Limb (tissue), 2 donors: ENCODE data around the gene NDST3.

Experiments used
- DNase-seq, 2 donors: peaks; one replicate each; pipeline ENCODE4 v3.0.0-alpha.2; 2016; ENCODE audit errors: extremely low spot score in 2 of 2

The NDST3 gene

GRCh38 chr4:118034053-118034785 lies at the start of gene NDST3:
NDST3 (plus strand) TSS chr4:118034486; CDS start chr4:118053911, 19,425 bp downstream.
- peak; percentile 71 to 79 for DNase-seq

- DNase-seq: no peak
Observed at GRCh38 chr4:117986321-117986720, 48.0 kb upstream of the NDST3 start.

- DNase-seq: no peak
Observed at GRCh38 chr4:117987464-117987863, 46.8 kb upstream of the NDST3 start.

GRCh38 chr4:117996891-117997290 lies 37.4 kb upstream of the NDST3 start:
- no peak for DNase-seq

- DNase-seq: no peak
Observed at GRCh38 chr4:118004088-118004487, 30.2 kb upstream of the NDST3 start.

GRCh38 chr4:118005883-118006282 lies 28.4 kb upstream of the NDST3 start:
- no peak for DNase-seq

GRCh38 chr4:118012142-118012541 lies 22.1 kb upstream of the NDST3 start:
- no peak for DNase-seq

GRCh38 chr4:118014831-118015230 lies 19.5 kb upstream of the NDST3 start:
- no peak for DNase-seq

GRCh38 chr4:118018381-118019145 lies 15.7 kb upstream of the NDST3 start:
- DNase-seq: no peak

- DNase-seq: no peak
Observed at GRCh38 chr4:118026806-118027205, 7.5 kb upstream of the NDST3 start.

- DNase-seq: no peak
Observed at GRCh38 chr4:118029224-118029623, 5.1 kb upstream of the NDST3 start.

GRCh38 chr4:118032691-118033090 lies 1.6 kb upstream of the NDST3 start:
- peak in 1 of 2 donors; percentile 36 for DNase-seq

GRCh38 chr4:118033148-118034052 lies 886 bp upstream of the NDST3 start:
- DNase-seq: peak; percentile 38 to 78

GRCh38 chr4:118035309-118035708 lies 1.0 kb downstream of the NDST3 start:
- DNase-seq: no peak

GRCh38 chr4:118036336-118036735 lies 2.0 kb downstream of the NDST3 start:
- DNase-seq: no peak

GRCh38 chr4:118037955-118038354 lies 3.7 kb downstream of the NDST3 start:
- no peak for DNase-seq

GRCh38 chr4:118046323-118046722 lies 12.0 kb downstream of the NDST3 start:
- no peak for DNase-seq

- no peak for DNase-seq
Observed at GRCh38 chr4:118047043-118047442, 12.8 kb downstream of the NDST3 start.

GRCh38 chr4:118058955-118059354 lies 24.7 kb downstream of the NDST3 start:
- DNase-seq: no peak

- no peak for DNase-seq
Observed at GRCh38 chr4:118059397-118059796, 25.1 kb downstream of the NDST3 start.

- DNase-seq: no peak
Observed at GRCh38 chr4:118076958-118077766, 42.9 kb downstream of the NDST3 start.
